AG08396 (cell line): ENCODE results near the gene PRRX1.

Experiments used
- DNase-seq: peaks from one replicate; pipeline ENCODE4 v3.0.0; 2012; ENCODE audit warnings: low spot score, mixed read lengths

PRRX1 gene

DNA sequence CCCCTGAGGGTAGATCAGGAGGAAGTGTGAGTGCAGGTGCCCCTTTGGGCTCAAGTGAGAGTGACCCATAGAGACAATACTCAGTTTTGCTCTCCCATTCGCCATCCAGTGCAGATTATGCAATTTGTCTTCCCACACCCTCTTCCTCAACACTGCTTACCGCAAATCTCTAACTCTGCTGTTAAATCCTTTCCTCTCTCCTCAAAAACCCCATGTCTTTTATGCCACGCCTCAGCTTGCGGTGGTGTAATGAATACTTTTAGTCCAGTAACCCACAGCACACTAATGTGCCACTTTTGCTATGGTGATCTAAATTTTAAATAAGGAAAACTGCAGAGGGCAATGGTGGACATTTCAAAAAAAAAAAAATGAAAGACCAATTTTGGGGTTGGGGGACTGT is 57.7 kb downstream of the PRRX1 start:
- no peak for DNase-seq

DNA sequence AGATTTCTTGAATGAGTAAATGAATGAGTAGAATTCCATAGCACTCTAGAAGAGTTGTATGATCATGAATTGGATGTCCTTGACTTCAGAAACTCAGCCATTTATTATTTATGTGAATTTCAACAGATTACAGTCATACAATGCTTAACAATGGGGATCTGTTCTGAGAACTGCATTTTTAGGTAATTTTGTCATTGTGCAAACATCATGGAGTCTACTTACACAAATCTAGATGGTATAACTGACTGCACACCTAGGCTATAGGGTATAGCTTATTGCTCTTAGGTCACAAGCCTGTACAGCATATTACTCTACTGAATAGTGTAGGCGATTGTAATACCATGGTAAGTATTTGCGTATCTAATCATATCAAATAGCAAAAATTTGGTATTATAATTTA is 59.6 kb downstream of the PRRX1 start:
- DNase-seq: no peak

DNA sequence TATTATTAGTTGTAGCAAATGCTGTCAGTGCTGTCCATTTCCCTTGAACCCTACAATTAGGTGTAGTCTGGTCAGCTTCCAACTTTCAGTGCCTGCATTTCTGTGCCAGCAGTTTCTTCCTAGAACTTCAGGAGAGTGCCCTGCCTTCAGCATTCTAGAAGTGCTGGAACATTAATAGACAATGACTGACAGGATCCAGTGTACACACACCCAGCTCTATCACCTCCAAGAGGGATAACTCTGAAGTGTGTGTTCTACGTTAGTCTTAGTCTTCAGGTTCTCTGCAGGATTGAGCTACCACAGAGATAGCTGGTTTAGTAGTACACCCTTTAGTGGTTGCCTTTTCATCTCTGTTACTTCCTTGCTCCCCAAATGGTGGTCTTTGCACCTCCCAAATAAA is 61.4 kb downstream of the PRRX1 start:
- no peak for DNase-seq

DNA sequence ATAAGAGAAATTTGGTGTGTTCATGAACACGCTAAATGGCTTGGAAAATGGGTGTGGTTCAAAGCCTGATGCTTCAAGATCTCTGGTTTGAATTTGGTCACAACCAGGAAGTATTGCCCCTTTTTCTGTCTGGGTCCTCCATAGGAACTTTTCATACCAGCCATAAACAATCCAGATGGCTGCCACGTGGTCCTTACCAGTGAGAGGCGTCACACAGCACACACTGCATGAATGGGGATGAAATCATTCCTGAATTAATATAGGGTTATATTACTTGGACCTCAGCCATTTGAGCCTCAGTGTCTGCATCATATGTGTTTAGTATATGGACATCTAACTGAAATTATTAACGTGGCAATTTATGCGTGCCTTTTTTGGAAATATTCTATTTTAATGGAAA is 64.0 kb downstream of the PRRX1 start:
- no peak for DNase-seq

DNA sequence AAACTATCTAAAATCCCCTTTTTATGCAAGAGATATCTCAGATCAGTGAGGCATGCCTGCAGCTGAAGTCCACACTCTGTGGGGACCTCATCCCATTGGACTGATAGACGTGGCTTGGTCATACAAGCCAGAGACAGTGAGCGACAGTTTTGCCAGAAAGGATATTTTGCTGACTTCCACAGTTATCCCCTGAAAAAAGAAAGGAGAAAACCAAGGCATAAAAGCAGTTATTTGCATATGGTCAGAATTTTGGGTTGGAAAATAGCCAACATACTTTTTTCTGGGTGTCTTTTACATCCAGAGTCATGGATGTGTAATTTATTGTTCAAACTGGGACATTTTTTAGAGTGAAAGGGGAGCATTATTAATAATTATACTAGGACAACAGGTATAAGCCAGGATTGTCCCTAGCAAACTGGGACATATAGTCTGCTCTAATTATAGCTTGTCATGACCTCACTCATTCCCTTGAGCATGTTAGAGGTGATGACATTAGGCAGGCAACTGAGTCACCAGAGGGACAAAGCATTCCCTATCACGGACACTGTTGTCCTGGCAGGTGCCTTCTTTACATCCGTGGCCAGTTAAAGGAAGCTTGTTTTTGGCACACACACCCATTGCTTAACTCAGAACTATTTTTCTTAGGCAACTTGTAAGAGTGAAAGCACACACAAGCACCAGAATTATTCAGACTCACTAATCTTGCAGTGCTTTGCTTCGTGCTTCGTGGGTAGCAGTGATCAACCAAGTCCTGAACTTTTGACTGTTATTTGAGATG is 65.5 kb downstream of the PRRX1 start:
- DNase-seq: peak; percentile 9

DNA sequence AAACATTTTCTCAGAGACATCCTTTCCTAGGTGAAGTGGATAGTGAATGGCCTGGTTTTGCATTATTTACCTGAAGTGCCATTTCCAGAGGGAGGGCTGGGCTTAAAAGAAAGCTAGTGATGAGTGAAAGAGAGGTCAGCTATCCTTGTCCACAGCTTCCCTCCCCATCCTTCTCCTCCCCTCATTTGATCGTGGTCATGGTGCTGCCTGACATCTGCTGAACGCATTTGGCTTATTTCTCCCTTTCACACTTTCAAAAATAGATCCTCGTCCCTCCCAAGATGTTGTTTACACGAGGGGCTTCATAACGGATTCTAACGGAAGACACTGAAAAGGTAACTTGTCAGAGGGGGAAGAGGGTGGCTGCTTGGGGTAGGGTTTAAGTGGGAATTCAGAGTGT is 66.1 kb downstream of the PRRX1 start:
- no peak for DNase-seq

DNA sequence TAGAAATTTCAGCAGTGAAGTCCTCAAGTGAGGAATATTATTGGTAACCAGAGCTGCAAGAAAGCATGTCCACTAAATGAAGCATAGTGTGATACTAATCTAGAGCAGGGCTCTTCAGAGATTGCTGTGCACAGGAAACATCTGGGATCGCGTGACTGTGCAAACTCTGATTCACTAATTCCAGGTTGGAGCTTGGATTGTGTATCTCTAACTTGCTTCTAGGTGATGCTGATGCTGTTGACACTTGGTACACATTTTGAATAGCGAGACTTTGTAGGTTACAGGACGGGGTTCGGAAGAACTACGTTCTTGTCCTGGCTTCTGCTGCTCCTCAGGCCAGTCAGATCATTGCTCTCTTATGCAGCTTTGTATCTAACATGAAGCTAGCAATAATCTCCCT is 66.5 kb downstream of the PRRX1 start:
- no peak for DNase-seq

DNA sequence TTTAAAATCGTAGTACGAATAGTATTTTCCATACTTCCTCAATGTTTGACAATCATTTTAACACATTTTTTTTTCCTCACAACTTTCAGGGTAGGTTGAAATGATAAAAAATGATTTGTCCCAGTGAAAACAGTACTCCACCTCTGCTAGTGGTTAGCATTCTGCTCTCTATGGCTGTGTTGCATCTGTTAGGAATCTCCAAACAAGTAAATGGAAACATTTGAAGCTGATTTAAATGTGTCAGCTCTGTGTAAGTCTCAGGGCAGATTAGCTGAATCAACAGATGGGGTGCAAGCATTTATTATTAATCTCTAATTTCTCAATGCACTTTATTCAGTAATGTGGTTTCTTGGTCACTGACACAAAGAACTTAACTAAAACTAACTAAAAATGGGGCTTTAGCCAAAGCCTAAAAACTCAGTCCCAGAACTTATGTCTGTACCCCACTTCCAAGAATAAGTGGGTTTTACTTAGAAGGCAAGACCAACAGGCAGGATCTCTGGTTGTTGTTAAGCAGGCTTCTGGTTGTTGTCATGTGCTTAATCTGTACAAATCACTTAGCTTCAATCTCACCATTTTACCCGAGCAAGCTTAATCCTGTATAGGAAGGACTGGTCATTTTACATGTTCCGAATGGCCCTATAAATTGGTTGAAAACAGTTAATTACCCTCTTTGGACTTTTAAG is 67.8 kb downstream of the PRRX1 start:
- DNase-seq: no peak

DNA sequence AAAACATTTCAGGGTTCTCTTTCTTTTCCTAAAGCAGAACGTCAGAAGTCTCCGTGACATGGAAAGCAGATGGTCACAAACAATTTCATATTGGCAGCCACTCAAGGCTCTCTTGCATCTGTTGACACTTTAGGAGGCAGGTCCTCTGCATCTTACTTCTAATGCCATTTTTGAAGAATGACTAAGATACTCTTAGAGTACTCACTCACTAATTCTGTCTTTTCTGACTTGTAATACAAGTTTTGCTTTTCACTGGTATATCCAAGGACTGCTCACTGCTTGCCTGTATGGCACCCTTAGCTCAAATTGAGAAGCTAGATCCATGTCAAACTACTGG is 68.3 kb downstream of the PRRX1 start:
- DNase-seq: peak; percentile 14

DNA sequence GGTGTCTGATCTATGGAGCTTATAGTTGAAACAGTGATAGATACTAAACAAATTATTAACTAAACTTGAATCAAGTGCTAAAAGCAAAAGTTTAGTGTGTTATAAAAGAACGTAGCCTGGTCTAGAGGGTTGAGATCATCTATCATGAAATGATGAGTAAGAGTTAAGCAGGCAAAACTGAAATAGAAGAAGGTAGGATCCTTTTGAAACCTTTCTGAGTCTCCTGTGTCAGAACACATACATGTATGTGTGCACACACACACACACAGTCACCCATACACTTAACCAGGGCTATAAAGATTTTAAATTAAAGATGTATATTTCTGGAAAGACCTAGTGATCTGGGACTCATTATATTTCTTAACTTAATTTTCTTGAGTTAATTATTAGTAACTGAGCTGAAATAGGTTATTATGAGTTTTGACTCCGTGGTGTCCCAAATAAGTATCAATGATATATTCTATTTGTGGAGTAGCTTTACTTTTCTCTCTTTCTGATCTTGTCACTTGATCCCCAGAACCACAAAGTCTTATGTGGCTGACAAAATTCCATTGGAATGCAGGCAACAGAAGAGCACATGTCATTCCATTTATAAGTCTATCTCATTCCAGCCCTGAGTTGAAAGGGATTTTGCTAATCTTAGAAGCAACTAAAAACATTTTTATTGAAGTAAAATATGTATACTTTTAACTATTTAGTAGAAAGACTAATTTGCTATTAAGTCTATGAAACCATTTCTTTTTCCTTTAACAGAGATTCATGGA is 70.7 kb downstream of the PRRX1 start:
- DNase-seq: peak; percentile 22

DNA sequence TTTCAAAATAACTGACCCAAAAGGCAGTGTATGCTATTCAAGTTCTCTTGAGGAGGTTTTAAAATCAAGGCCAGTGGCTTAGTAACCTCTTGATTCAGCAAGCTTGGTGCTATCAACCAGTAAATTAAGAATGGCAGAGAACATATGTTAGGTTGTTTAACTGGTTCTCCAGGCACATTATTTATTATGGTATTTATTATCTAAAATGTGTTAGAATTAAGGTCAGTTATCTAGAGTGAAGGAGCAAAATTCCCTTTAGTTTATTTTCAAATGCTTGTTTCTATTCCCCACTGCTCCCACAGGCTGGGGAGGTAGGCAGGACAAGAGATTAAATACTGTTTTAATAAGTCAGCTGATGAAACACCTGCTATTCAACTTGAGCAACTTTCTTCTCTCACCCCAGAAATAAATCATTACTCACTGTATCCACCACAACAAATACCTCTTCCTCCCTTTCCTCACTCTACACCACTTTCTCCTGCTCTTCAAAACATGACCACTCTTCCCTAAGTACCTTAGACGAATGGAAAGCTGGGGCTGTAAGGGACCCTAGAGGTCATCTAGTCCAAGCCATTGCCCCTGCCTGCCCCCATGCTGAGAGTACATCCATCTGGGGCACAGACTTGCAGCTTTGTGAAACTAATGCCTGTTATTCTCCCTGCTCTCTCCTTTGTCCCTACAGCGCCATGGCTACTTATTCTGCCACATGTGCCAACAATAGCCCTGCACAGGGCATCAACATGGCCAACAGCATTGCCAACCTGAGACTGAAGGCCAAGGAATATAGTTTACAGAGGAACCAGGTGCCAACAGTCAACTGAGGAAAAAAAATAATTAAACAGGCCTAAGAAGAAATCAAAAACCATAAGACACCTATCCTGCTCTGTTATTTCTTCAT is 71.7 kb downstream of the PRRX1 start:
- DNase-seq: no peak

DNA sequence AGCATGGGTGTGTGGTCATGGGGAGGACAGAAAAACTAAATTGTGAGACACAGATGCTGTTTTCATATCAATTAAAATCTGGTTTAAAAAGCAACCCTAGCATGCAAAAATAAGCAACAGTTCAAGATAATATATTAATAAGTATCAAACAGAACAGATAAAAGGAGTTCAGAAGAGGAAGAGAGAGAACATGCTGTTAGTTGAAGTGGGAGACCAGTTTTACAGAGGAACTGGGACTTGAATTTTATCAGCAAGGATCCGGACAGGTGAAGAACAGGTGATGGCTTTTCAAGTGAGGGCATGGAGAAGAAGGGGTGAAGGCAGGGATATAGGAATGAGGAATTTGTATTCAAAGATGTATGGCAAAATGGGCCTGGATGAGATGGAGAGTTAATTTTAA is 75.9 kb downstream of the PRRX1 start:
- DNase-seq: no peak

DNA sequence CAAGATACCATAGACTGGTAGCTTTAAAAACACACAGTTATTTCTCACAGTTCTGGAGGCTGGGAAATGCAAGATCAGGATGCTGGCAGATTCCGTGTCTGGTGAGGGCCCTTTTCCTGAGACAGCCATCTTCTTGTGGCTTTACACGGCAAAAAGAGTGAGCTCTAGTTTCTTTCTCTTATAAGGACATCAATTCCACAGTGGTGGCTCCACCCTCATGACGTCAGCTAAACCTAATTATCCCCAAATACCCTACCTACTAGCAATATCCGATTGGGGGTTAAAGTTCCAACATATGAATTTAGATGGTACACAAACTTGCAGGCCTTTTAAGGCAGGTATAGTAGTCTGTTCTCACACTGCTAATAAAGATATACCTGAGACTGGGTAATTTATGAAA is 77.7 kb downstream of the PRRX1 start:
- no peak for DNase-seq

DNA sequence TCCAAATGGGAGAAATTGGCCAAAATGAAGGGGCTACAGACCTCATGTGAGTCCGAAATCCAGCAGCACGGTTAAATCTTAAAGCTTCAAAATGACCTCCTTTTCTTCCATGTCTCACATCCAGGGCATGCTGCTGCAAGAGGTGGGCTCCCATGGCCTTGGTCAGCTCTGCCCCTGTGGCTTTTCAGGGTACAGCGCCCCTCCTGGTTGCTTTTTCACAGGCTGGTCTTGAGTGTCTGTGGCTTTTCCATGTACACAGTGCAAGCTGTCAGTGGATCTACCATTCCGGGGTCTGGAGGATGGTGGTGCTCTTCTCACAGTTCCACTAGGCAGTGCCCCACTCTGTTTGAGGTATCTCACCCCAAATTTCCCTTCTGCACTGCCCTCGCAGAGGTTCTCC is 78.7 kb downstream of the PRRX1 start:
- no peak for DNase-seq

DNA sequence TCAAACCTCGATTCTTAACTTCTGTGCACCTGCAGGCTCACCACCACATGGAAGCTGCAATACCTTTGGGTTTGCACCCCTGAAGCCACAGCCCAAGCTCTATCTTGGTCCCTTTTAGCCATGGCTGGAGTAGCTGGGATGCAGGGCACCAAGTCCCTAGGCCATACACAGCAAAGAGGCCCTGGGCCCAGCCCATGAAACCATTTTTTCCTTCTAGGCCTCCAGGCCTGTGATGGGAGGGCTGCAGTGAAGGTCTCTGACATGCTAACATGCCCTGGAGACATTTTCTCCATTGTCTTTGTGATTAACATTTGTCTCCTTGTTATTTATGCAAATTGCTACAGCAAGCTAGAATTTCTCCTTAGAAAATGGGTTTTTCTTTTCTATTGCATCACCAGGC is 79.2 kb downstream of the PRRX1 start:
- no peak for DNase-seq

DNA sequence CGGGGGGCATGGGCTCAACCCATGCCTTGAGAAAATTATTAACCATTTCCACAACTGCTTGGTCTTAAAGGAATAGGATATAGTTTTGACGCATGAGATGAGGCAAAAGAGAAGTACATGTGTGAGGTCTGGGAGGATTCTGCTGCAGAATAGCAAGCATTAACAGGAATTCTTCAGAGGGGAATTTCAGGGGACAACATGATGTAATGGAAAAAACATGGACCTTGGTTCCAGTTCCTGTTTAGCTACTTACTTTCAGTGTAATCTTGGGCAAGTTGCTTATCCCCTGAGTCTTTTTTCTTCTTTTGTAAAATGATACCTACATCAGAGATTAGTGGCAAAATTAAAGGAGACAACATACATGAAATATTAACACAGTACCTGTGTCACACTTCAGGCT is 85.6 kb downstream of the PRRX1 start:
- DNase-seq: no peak

DNA sequence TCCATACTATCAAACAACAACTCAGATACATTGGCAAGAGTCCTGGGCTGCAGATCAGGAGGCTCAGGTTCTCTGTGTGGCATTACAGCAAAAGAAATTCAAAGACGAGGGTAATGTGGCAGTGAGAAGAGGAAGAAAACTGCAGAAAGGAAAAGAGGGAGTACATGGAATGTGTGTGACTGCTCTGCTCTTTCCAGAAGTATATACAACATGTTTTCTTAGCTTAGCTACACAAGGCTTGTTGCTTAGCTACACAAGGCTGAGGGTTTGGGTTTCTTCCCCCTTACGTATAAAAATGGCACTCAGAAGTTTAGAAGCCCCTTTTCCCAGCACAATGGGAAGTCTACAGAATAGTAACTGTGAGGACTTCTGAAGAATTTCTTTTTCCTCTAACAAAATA is 86.0 kb downstream of the PRRX1 start:
- DNase-seq: no peak

DNA sequence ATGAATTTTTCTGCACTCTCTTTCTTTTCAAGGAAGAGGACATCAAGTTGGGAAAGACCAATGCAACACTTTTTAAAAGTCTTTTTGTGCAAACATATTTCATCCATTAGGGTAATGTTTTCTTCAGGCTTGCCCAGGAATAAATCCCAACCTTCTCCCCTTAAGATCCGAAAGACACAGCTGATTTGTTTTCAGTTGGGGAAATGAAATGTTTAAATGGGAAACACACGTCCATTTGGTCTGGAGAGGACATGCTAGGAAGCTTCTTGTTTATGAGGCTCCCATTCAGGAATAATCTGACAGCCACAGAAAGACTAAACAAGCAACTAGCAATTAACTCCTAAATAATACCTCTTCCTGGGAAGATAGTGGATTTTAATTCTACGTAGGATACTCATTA is 91.9 kb downstream of the PRRX1 start:
- no peak for DNase-seq

DNA sequence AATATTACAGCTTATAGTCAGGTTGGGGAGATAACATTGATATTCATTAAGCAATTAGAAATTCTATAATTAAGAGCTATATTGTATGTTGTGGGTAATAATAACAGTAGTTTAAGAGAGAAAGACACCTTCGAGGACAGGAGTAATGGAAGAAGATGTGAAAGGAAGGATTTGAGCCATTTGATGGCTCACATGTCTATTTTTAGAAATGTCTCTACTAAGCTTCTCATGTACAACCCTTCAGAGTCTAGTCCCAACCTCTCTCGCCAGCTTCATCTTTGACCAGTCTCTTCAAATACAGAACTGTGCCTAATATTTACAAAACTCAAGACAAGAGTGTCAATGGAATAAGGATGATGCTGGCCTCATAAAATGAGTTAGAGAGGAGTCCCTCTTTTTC is 95.1 kb downstream of the PRRX1 start:
- DNase-seq: no peak

DNA sequence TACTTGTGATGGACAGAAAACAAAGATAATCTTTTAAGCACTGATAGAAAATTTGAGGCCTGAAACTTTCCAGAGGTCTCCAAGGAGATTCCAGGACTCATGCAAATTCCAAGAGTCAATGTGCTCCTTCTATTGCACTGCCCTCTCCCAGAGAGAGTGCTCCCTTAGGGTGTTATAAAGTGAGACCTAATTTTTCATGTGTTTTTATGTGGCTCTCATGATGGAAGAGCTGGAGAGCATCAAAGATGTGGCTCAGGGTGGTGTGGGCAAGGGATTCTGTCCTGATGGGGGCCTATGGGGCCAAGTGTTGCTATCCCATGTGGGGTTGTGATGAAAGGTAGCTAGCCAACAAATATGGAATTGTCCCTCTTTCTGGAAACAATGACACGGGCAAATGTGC is 101.3 kb downstream of the PRRX1 start:
- no peak for DNase-seq

DNA sequence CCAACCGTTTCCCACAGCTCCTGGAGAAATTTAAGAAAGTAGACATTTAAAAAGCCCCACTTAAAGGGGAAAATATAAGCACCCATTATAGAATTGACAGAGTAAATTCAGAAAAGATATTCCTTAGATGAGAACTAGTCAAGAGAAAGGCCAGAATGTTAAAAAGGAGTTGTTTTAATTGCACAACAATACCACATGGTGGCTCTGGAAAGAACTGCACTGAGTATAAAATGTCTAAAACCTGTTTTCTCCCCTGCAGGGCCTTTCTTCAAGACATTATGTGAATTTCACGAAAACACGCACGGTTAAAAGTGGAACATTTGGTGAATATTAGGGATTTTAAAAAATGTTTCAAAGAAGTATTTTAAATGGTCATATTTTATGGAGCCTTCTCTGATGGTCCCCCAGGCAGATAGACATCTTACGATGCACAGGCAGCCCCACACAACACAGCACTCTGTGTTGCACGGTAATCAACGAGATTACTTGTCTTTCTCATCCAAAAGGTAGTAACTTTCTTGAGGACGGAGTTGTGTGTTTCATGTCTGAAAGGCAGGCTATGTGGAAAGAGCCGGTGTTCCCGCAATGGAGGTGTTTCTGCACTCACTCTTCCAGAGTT is 101.9 kb downstream of the PRRX1 start:
- DNase-seq: peak; percentile 38

DNA sequence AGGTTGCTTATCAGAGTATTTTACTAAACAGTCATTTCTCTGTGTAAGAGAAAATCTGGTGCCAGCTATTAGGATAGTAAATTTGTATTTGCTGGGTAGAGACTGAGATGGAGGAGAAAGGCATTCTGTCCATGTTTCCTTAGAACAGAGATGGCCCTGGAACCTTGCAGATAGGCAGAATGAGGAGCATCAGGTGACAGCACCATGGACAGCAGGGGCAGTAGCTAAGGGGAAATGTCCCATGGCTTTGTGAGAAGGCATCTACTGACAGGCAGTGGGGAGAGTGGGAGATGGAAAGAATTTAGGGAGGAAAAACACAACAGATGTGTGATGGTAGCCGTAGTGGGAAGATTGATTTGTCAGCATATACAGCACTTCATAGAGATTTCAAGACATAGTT is 105.0 kb downstream of the PRRX1 start:
- no peak for DNase-seq
